GM19099 (cell line): Measurements from ENCODE around the gene P4HA3.

Experiments used
- POLR2A ChIP-seq: IDR thresholded peaks from 3 replicates; pipeline ENCODE4 v1.6.1; 2011; ENCODE audit warnings: low read depth; ENCODE audit not compliant: insufficient read length; ENCODE audit errors: extremely low read depth

Gene P4HA3

GRCh38 chr11:74253361-74253760 is 58.1 kb downstream of the P4HA3 start:
- no peak for TF ChIP-seq POLR2A

GRCh38 chr11:74249496-74249895 is 61.9 kb downstream of the P4HA3 start:
- TF ChIP-seq POLR2A: no peak

- TF ChIP-seq POLR2A: no peak
Observed at GRCh38 chr11:74248469-74248868, 63.0 kb downstream of the P4HA3 start.

GRCh38 chr11:74238243-74238642 is 73.2 kb downstream of the P4HA3 start:
- TF ChIP-seq POLR2A: no peak

GRCh38 chr11:74237541-74237940 is 73.9 kb downstream of the P4HA3 start:
- no peak for TF ChIP-seq POLR2A

- TF ChIP-seq POLR2A: no peak
Observed at GRCh38 chr11:74235121-74235520, 76.3 kb downstream of the P4HA3 start.

GRCh38 chr11:74233683-74234082 is 77.8 kb downstream of the P4HA3 start:
- TF ChIP-seq POLR2A: no peak

GRCh38 chr11:74232311-74232950 is 79.0 kb downstream of the P4HA3 start:
- no peak for TF ChIP-seq POLR2A

- no peak for TF ChIP-seq POLR2A
Observed at GRCh38 chr11:74226907-74227306, 84.5 kb downstream of the P4HA3 start.

GRCh38 chr11:74225565-74225964 is 85.9 kb downstream of the P4HA3 start:
- TF ChIP-seq POLR2A: no peak

- no peak for TF ChIP-seq POLR2A
Observed at GRCh38 chr11:74221816-74222215, 89.6 kb downstream of the P4HA3 start.

GRCh38 chr11:74220376-74220775 is 91.1 kb downstream of the P4HA3 start:
- TF ChIP-seq POLR2A: no peak
